Keratinocyte (primary cell): ENCODE measurements around the gene LRRC31. TPM values are rescaled to one million over a fixed set of nuclear protein-coding genes. Genes with fewer than 3 reads are reported as not detected.

Experiments used
- DNase-seq: peaks from one replicate; pipeline ENCODE4 v3.0.0-alpha.2; 2011; ENCODE audit warnings: low read depth, missing footprints, low spot score
- FAIRE-seq: peaks from 2 replicates; lab custom pipeline; 2011; peaks lifted over from hg19 to GRCh38; lab: Jason Lieb, UNC
- H2AFZ ChIP-seq: 2 replicates; pipeline ENCODE4 v1.6.0; 2012; ENCODE audit warnings: low read length, control low read depth, inconsistent platforms; ENCODE audit not compliant: control insufficient read depth
- H3K27ac ChIP-seq: 2 replicates; pipeline ENCODE4 v1.5.1; 2011; ENCODE audit warnings: low read length; ENCODE audit not compliant: control insufficient read depth, insufficient read depth
- H3K27me3 ChIP-seq: 3 replicates; pipeline ENCODE4 v1.6.0; 2011; ENCODE audit warnings: low read length; ENCODE audit not compliant: control insufficient read depth, insufficient read depth; ENCODE audit errors: extremely low read depth
- H3K36me3 ChIP-seq, 2 experiments: 2 replicates in 1 of 2; 3 replicates in 1 of 2; pipeline ENCODE4 v1.5.1; 2011; ENCODE audit warnings: low read length in 2 of 2, mild to moderate bottlenecking in 1 of 2; ENCODE audit not compliant: control insufficient read depth in 2 of 2, insufficient read depth in 2 of 2; ENCODE audit errors: extremely low read depth in 1 of 2
- H3K4me1 ChIP-seq: 3 replicates; pipeline ENCODE4 v1.5.1; 2011; ENCODE audit warnings: low read length; ENCODE audit not compliant: control insufficient read depth, insufficient read depth; ENCODE audit errors: extremely low read depth
- H3K4me2 ChIP-seq: 3 replicates; pipeline ENCODE4 v1.6.0; 2011; ENCODE audit warnings: low read depth, low read length; ENCODE audit not compliant: control insufficient read depth, insufficient read depth; ENCODE audit errors: extremely low read depth
- H3K4me3 ChIP-seq, 3 experiments: fragments of 200-600 bp in 1 of 3; sonication (generic) in 1 of 3; 2 replicates in 2 of 3; 3 replicates in 1 of 3; pipeline ENCODE4 v1.5.1; 2011 to 2016; ENCODE audit warnings: low read length in 3 of 3, mild to moderate bottlenecking in 3 of 3, control low read depth in 2 of 3, inconsistent platforms in 1 of 3, low read depth in 1 of 3, mixed read lengths in 1 of 3, mixed run types in 1 of 3, moderate library complexity in 1 of 3; ENCODE audit not compliant: control insufficient read depth in 2 of 3, insufficient read depth in 2 of 3; ENCODE audit errors: extremely low read depth in 1 of 3
- H3K79me2 ChIP-seq: 2 replicates; pipeline ENCODE4 v1.6.0; 2012; ENCODE audit warnings: low read length; ENCODE audit not compliant: control insufficient read depth, insufficient read depth
- H3K9ac ChIP-seq: 3 replicates; pipeline ENCODE4 v1.6.0; 2011; ENCODE audit warnings: low read length; ENCODE audit not compliant: control insufficient read depth, insufficient read depth; ENCODE audit errors: extremely low read depth
- H3K9me1 ChIP-seq: 3 replicates; pipeline ENCODE4 v1.6.0; 2011; ENCODE audit warnings: low read length; ENCODE audit not compliant: control insufficient read depth, insufficient read depth; ENCODE audit errors: extremely low read depth
- H3K9me3 ChIP-seq: 2 replicates; pipeline ENCODE4 v1.5.1; 2012; ENCODE audit warnings: low read depth, low read length; ENCODE audit not compliant: control insufficient read depth
- H4K20me1 ChIP-seq: 3 replicates; pipeline ENCODE4 v1.6.0; 2011; ENCODE audit warnings: low read length; ENCODE audit not compliant: control insufficient read depth, insufficient read depth; ENCODE audit errors: extremely low read depth
- EZH2 ChIP-seq: IDR thresholded peaks from one replicate; pipeline ENCODE4 v1.6.1; 2012; ENCODE audit warnings: inconsistent platforms, mild to moderate bottlenecking, low read length, moderate library complexity
- dilution Hi-C: fragments of 300-500 bp; cut with MboI; formaldehyde crosslinking; loops from one replicate; pipeline ENCODE4 v1.7.0; 2020; ENCODE audit warnings: low sequenced_read_pairs; ENCODE audit not compliant: extremely low pct_ligation_motif_present
- polyA plus RNA-seq, 5 experiments: library from polyadenylated mRNA; depleted of rRNA in 3 of 5; stranded (reverse) in 3 of 5; stranded (forward) in 1 of 5; unstranded in 1 of 5; fragments of >200 nt; gene quantifications; 1 replicate in 1 of 5; 2 replicates in 3 of 5; 3 replicates in 1 of 5; pipeline versions ENCODE4 v1.2.1 to v1.2.3, GENCODE V29; 2011 to 2012; ENCODE audit warnings: missing spikeins in 2 of 5, low read depth in 1 of 5, low replicate concordance in 1 of 5
- TF ChIP-seq, protein P1 (sequence below), 3 experiments: IDR thresholded peaks in 1 of 3; conservative IDR thresholded peaks in 1 of 3; optimal IDR thresholded peaks in 1 of 3; 2 replicates in 2 of 3; 3 replicates in 1 of 3; pipeline versions ENCODE3 to v1.5.1; 2011; ENCODE audit warnings: low read length in 3 of 3, mild to moderate bottlenecking in 3 of 3, moderate library complexity in 2 of 3, control low read depth in 1 of 3, inconsistent platforms in 1 of 3; ENCODE audit not compliant: insufficient read depth in 2 of 3; ENCODE audit errors: extremely low read depth in 1 of 3

The LRRC31 gene
- polyA plus RNA-seq, 1 donor (not counting 4 experiments of a cell fraction or from before 2014, with no cell fraction given): not detected

DNA sequence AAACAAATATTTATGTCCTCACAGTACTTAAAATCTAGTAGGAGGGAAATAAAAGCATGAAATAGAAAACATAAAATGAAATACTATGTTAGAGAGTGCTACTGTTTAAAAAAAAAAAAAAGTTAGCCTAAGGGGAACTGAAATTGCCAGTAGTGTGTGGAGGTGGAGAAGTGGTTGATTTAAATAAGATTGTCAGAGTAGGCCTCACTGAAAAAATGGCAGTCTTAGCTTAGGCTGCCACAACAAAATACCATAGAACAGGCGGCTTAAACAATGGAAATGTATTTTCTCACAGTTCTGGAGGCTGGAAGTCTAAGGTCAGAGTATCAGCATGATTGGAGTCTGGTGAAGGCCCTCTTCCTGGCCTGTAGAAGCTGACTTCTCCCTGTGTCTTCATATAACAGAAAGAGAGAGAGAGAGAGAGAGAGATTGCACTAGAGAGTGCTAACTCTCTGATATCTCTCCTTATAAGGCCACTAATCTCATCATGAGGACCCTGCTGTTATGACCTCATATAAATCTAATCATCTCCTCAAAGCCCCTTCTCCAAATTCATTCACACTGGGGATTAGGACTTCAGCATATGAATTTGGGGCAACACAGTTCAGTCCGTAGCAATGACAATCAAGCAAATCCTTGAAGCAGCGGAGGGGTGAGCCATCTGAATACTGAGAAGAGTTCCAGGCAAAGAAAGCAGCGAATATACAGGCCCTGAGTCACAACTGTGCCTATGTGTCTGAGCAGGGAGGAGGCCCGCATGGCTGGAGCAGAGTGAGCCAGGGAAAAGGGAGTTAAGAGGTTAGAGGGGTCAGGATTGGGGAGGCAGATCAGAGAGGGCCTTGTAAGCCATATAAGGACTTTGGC is 33.4 kb downstream of the LRRC31 start:
- H4K20me1 ChIP-seq: no peaks in the 10 kb centered on the region
- H3K9me1 ChIP-seq: no peaks in the 10 kb centered on the region
- FAIRE-seq (no peak), DNase-seq (no peak)
- no peaks in the 10 kb centered on the region for H3K36me3 ChIP-seq
- no peaks in the 10 kb centered on the region for H3K4me1 ChIP-seq
- no peak overlapping the region for H3K4me3 ChIP-seq
- no peak overlapping the region for H3K27ac ChIP-seq
- dilution Hi-C loops: no loop called here
- H3K79me2 ChIP-seq: no peaks in the 10 kb centered on the region
- TF ChIP-seq, protein P1, sequence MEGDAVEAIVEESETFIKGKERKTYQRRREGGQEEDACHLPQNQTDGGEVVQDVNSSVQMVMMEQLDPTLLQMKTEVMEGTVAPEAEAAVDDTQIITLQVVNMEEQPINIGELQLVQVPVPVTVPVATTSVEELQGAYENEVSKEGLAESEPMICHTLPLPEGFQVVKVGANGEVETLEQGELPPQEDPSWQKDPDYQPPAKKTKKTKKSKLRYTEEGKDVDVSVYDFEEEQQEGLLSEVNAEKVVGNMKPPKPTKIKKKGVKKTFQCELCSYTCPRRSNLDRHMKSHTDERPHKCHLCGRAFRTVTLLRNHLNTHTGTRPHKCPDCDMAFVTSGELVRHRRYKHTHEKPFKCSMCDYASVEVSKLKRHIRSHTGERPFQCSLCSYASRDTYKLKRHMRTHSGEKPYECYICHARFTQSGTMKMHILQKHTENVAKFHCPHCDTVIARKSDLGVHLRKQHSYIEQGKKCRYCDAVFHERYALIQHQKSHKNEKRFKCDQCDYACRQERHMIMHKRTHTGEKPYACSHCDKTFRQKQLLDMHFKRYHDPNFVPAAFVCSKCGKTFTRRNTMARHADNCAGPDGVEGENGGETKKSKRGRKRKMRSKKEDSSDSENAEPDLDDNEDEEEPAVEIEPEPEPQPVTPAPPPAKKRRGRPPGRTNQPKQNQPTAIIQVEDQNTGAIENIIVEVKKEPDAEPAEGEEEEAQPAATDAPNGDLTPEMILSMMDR (optimal IDR thresholded peaks at IDR 0.05 in 1 of 3, IDR thresholded peaks at IDR 0.05 in 1 of 3, conservative IDR thresholded peaks at IDR 0.05 in 1 of 3; ENCODE audit: extremely low read depth in 1 of 3, insufficient read depth in 2 of 3, low read length in 3 of 3): no peak
- TF ChIP-seq EZH2: no peak
- no peak overlapping the region for H2AFZ ChIP-seq
- no peak overlapping the region for H3K9ac ChIP-seq
- no peaks in the 10 kb centered on the region for H3K9me3 ChIP-seq
- H3K27me3 ChIP-seq: no peaks in the 10 kb centered on the region
- no peak overlapping the region for H3K4me2 ChIP-seq

DNA sequence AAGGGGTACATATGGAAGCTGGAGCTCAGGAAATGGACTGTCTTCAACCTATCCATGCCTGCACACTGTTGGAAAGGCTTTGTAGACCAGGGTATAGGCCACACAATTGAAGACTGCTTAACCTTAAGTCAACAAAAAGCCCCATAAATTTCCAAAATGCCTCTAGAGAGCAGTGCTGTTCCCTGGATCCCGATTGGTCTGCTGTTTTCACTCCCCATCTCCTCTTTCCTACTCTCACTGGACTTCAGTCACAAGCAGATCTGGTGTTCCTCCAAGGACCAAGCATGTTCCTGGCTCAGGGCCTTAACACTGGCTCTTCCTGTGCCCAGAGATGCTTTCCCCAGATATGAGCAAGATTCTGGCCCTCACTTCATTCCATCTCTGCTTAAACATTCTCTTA is 34.2 kb downstream of the LRRC31 start:
- H3K4me2 ChIP-seq: no peak overlapping the region
- H3K4me1 ChIP-seq: no peaks in the 10 kb centered on the region
- no peak overlapping the region for H2AFZ ChIP-seq
- H3K9me1 ChIP-seq: no peaks in the 10 kb centered on the region
- H3K79me2 ChIP-seq: no peaks in the 10 kb centered on the region
- TF ChIP-seq, protein P1 (optimal IDR thresholded peaks at IDR 0.05 in 1 of 3, IDR thresholded peaks at IDR 0.05 in 1 of 3, conservative IDR thresholded peaks at IDR 0.05 in 1 of 3; ENCODE audit: extremely low read depth in 1 of 3, insufficient read depth in 2 of 3, low read length in 3 of 3): no peak
- no peak for TF ChIP-seq EZH2
- no peaks in the 10 kb centered on the region for H3K9me3 ChIP-seq
- no peak overlapping the region for H3K4me3 ChIP-seq
- H3K27me3 ChIP-seq: no peaks in the 10 kb centered on the region
- dilution Hi-C loops: no loop called here
- H3K36me3 ChIP-seq: no peaks in the 10 kb centered on the region
- H3K9ac ChIP-seq: no peak overlapping the region
- H4K20me1 ChIP-seq: no peaks in the 10 kb centered on the region
- DNase-seq: no peak
- H3K27ac ChIP-seq: no peak overlapping the region
- no peak for FAIRE-seq
